Fibroblast of the conjunctiva (primary cell): ENCODE data around the gene SLC25A1.

Experiments
- DNase-seq: peaks from one replicate; pipeline ENCODE4 v3.0.0-alpha.2; 2010; ENCODE audit warnings: low read depth

Gene SLC25A1

GRCh38 chr22:19137384-19138216 is 40.9 kb downstream of the SLC25A1 start:
- DNase-seq: no peak

- no peak for DNase-seq
These were observed 41.6 kb downstream of the SLC25A1 start for GRCh38 chr22:19136915-19137314.

- DNase-seq: no peak
These were observed 43.7 kb downstream of the SLC25A1 start for GRCh38 chr22:19134874-19135273.

GRCh38 chr22:19134176-19134831 is 44.2 kb downstream of the SLC25A1 start:
- no peak for DNase-seq

- DNase-seq: no peak
These were observed 45.0 kb downstream of the SLC25A1 start for GRCh38 chr22:19133561-19133960.

DNA sequence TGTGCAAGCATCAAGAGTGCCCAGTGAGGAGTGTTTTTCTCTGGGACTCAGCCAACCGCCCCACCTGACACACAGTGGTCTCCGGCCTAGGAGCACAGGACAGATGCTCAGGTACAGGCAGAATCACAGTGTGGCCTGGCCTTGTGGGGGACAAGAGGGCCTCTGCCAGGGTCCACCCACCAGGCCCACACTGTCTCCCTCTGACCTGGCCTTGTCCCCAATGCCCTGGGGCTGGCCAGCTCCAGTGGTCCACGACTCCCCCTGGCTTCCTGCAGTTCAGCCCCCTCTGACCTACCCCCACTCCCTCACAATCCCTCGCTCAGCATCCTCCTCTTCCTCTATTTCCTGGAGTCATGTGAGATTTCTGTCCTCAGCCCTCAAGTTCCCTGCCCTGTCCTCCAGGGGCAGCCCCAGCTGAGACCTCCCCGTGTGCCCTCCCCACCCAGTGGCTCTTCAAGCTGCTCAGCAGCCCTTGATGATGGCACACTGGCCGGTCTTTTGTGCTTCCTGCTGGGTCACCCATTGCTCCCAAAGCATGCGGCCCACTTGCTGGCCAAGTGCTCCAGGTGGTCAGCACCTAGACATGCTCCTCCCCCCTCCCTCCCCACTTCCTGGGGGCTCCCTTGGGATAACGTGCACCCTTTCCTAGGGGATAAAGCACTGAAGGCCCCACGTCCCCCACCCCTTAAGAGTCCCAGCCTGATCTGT is 45.7 kb downstream of the SLC25A1 start:
- DNase-seq: no peak

DNA sequence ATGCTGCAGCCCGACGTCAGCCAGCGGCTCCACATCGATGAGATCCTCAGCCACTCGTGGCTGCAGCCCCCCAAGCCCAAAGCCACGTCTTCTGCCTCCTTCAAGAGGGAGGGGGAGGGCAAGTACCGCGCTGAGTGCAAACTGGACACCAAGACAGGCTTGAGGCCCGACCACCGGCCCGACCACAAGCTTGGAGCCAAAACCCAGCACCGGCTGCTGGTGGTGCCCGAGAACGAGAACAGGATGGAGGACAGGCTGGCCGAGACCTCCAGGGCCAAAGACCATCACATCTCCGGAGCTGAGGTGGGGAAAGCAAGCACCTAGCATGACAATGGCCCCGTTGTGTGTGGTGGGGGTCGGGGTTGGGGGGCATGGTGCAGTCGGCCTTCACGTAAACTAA is 46.4 kb downstream of the SLC25A1 start:
- no peak for DNase-seq

DNA sequence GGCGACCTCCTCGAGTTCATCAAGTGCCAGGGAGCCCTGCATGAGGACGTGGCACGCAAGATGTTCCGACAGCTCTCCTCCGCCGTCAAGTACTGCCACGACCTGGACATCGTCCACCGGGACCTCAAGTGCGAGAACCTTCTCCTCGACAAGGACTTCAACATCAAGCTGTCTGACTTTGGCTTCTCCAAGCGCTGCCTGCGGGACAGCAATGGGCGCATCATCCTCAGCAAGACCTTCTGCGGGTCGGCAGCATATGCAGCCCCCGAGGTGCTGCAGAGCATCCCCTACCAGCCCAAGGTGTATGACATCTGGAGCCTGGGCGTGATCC is 46.9 kb downstream of the SLC25A1 start:
- DNase-seq: no peak

GRCh38 chr22:19130959-19131684 is 47.4 kb downstream of the SLC25A1 start, which contains the start of gene TSSK2:
TSS of gene TSSK2 (plus strand) at chr22:19131308. CDS start at chr22:19131400, 92 bp downstream.
- no peak for DNase-seq

GRCh38 chr22:19129871-19130270 is 48.7 kb downstream of the SLC25A1 start:
- DNase-seq: no peak

- no peak for DNase-seq
These were observed 49.4 kb downstream of the SLC25A1 start for GRCh38 chr22:19128946-19129727.

GRCh38 chr22:19128009-19128401 is 50.5 kb downstream of the SLC25A1 start:
- no peak for DNase-seq

DNA sequence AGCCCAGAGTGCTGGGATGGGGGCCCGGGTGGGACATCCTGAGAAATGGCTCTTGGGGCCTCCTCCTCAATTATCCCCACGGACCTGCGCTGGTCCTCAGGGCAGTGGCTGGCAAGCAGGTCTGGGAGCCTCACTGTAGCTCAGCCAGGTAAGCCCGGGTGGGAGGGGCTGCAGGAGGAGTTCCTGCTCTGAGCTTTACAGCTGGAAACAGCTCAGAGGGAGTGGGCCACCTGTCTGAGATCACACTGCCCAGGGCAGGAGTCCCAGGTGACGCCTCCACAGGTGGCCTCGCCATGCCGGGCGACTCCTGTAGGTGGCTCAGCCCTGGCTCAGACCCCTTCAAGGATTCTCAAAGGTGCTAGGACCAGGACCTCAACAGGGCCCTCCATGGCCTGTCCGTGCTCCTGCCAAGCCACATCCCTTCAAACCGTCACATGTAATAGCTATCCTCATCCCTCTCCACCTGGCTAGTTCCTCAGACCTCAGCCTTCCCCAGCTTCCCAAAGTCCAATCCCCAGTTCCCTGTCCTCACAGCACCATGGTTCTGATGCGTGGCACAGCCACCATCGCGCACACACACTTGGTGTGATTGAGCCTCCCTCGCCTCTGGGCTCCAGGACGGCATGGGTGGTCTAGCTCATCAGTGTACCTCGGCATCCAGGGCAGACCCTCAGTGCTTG is 51.1 kb downstream of the SLC25A1 start:
- DNase-seq: no peak

GRCh38 chr22:19126309-19127273 is 51.9 kb downstream of the SLC25A1 start:
- DNase-seq: no peak
